ENCODE measurements around the gene MAP2K1.

MAP2K1 gene

GRCh38 chr15:66429546-66429945 is 42.8 kb downstream of the MAP2K1 start:
- no peak for TF ChIP-seq CTCF (IDR thresholded peaks at IDR 0.05; ENCODE audit: borderline replicate concordance, control extremely low read depth, extremely low read depth, insufficient read depth, missing control alignments)
- no peak for DNase-seq (ENCODE audit: low spot score)
- in situ Hi-C loops (cut with MboI; ENCODE audit: low sequenced_read_pairs, unreplicated experiment) = no loop called here

GRCh38 chr15:66430627-66431255 is 44.0 kb downstream of the MAP2K1 start:
- in situ Hi-C loops (cut with MboI; ENCODE audit: low sequenced_read_pairs, unreplicated experiment) = no loop called here
- no peak for TF ChIP-seq CTCF (IDR thresholded peaks at IDR 0.05; ENCODE audit: borderline replicate concordance, control extremely low read depth, extremely low read depth, insufficient read depth, missing control alignments)
- DNase-seq (ENCODE audit: low spot score) = no peak

- no peak for DNase-seq (ENCODE audit: low spot score)
- in situ Hi-C loops (cut with MboI; ENCODE audit: low sequenced_read_pairs, unreplicated experiment) = no loop called here
- TF ChIP-seq CTCF (IDR thresholded peaks at IDR 0.05; ENCODE audit: borderline replicate concordance, control extremely low read depth, extremely low read depth, insufficient read depth, missing control alignments) = no peak
Measured at GRCh38 chr15:66433726-66434125, 47.0 kb downstream of the MAP2K1 start.

GRCh38 chr15:66440501-66440900 is 53.8 kb downstream of the MAP2K1 start:
- no peak for DNase-seq (ENCODE audit: low spot score)
- TF ChIP-seq CTCF (IDR thresholded peaks at IDR 0.05; ENCODE audit: borderline replicate concordance, control extremely low read depth, extremely low read depth, insufficient read depth, missing control alignments) = no peak
- in situ Hi-C loops (cut with MboI; ENCODE audit: low sequenced_read_pairs, unreplicated experiment) = no loop called here

- DNase-seq (ENCODE audit: low spot score) = no peak
- no peak for TF ChIP-seq CTCF (IDR thresholded peaks at IDR 0.05; ENCODE audit: borderline replicate concordance, control extremely low read depth, extremely low read depth, insufficient read depth, missing control alignments)
- in situ Hi-C loops (cut with MboI; ENCODE audit: low sequenced_read_pairs, unreplicated experiment) = no loop called here
Measured at GRCh38 chr15:66452420-66452819, 65.7 kb downstream of the MAP2K1 start.

GRCh38 chr15:66452971-66453580 is 66.4 kb downstream of the MAP2K1 start:
- in situ Hi-C loops (cut with MboI; ENCODE audit: low sequenced_read_pairs, unreplicated experiment) = no loop called here
- no peak for TF ChIP-seq CTCF (IDR thresholded peaks at IDR 0.05; ENCODE audit: borderline replicate concordance, control extremely low read depth, extremely low read depth, insufficient read depth, missing control alignments)
- no peak for DNase-seq (ENCODE audit: low spot score)

Measured in GM13976 (cell line).